Transverse colon (tissue), 4 donors: Measurements from ENCODE around the gene TP73.

Experiments used
- EP300 ChIP-seq: sonication (generic); formaldehyde crosslinking; IDR thresholded peaks from one replicate; pipeline ENCODE4 v1.6.1; 2017; ENCODE audit warnings: antibody characterized with exemption, low read depth
- POLR2A ChIP-seq: fragments of 450-650 bp; IDR thresholded peaks from one replicate; pipeline ENCODE4 v1.6.1; 2016; ENCODE audit warnings: antibody characterized with exemption, mild to moderate bottlenecking, moderate library complexity
- POLR2AphosphoS5 ChIP-seq, 3 donors: sonication (generic); formaldehyde crosslinking; IDR thresholded peaks; one replicate each; pipeline ENCODE4 v1.6.1; 2016; ENCODE audit warnings: antibody characterized with exemption in 3 of 3
- TF ChIP-seq, protein P1 (sequence below), 5 experiments: fragments of 200-600 bp in 3 of 5; fragments of 450-650 bp in 2 of 5; sonication (generic) in 3 of 5; IDR thresholded peaks; 1 replicate in 2 of 5; 2 replicates in 3 of 5; pipeline ENCODE4 v1.5.1; 2016 to 2017; ENCODE audit warnings: antibody characterized with exemption in 5 of 5, inconsistent platforms in 3 of 5, mild to moderate bottlenecking in 2 of 5, moderate library complexity in 1 of 5

GRCh38 chr1:3627515-3628253 lies 24.6 kb upstream of the TP73 start:
- TF ChIP-seq, protein P1, sequence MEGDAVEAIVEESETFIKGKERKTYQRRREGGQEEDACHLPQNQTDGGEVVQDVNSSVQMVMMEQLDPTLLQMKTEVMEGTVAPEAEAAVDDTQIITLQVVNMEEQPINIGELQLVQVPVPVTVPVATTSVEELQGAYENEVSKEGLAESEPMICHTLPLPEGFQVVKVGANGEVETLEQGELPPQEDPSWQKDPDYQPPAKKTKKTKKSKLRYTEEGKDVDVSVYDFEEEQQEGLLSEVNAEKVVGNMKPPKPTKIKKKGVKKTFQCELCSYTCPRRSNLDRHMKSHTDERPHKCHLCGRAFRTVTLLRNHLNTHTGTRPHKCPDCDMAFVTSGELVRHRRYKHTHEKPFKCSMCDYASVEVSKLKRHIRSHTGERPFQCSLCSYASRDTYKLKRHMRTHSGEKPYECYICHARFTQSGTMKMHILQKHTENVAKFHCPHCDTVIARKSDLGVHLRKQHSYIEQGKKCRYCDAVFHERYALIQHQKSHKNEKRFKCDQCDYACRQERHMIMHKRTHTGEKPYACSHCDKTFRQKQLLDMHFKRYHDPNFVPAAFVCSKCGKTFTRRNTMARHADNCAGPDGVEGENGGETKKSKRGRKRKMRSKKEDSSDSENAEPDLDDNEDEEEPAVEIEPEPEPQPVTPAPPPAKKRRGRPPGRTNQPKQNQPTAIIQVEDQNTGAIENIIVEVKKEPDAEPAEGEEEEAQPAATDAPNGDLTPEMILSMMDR (IDR thresholded peaks at IDR 0.05) = no peak
- TF ChIP-seq POLR2A = no peak
- TF ChIP-seq EP300 = no peak
- TF ChIP-seq POLR2AphosphoS5 (IDR thresholded peaks at IDR 0.05) = no peak
